GM19468 (cell line): Measurements from ENCODE around the gene SLC35A5.
A peak's percentile ranks its signal among the peaks of the same experiment; 100 is the strongest.

Experiments
- ATAC-seq: cut with Tn5 transposase; IDR thresholded peaks from one replicate; pipeline ENCODE4 v1.9.1; 2021; ENCODE audit warnings: mild to moderate bottlenecking, moderate library complexity, moderate number of reproducible peaks; ENCODE audit not compliant: unreplicated experiment; ENCODE audit errors: extremely low read depth

Gene SLC35A5

GRCh38 chr3:112569265-112569664, 7.4 kb downstream of the SLC35A5 start:
- ATAC-seq = no peak

DNA sequence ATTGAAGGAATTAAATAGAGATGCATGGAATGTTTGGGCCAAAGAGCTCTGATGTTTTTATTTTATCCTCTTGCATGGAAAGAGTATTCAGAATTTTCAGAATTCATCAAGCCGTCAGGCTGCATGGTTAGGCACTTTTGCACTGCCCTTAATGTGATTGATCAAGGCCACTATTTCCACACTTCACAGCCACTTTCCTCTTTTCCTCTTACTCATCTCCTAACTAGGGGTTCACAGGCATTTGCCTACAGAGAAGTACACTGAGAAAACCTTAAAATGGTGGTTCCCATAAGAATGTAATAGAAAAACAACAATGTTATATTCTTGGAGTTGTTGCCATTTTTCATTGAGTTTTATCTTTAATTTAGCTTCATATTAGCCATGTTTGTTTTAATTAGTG, 10.9 kb downstream of the SLC35A5 start:
- ATAC-seq = no peak

GRCh38 chr3:112579232-112579631, 17.4 kb downstream of the SLC35A5 start:
- ATAC-seq = no peak

GRCh38 chr3:112579697-112580096, 17.9 kb downstream of the SLC35A5 start:
- ATAC-seq = no peak

DNA sequence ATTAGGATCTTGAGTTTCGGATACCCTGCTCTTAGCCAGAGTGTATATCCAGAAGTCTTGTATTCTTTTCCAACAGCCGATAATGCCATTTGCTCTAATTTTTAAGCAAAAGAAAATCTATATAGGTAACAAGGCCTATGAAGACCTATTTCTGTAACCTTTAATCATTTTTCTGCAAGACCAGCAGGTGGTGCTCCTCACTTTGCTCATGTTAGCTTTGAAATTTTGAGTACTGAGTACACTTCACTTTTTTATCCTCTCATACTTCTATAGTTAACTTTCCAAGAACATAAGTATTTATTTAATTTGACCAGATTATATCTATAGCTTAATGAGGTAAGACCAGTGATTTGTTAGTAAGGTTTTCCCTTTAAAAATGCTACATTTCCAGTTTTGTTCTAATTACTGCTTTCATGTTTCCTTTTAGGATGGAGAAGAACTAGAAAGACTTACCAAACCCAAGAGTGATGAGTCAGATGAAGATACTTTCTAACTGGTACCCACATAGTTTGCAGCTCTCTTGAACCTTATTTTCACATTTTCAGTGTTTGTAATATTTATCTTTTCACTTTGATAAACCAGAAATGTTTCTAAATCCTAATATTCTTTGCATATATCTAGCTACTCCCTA, 20.5 kb downstream of the SLC35A5 start:
- no peak for ATAC-seq

DNA sequence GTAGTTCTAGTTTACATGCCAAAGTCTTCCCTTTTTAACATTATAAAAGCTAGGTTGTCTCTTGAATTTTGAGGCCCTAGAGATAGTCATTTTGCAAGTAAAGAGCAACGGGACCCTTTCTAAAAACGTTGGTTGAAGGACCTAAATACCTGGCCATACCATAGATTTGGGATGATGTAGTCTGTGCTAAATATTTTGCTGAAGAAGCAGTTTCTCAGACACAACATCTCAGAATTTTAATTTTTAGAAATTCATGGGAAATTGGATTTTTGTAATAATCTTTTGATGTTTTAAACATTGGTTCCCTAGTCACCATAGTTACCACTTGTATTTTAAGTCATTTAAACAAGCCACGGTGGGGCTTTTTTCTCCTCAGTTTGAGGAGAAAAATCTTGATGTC, 21.3 kb downstream of the SLC35A5 start:
- no peak for ATAC-seq

DNA sequence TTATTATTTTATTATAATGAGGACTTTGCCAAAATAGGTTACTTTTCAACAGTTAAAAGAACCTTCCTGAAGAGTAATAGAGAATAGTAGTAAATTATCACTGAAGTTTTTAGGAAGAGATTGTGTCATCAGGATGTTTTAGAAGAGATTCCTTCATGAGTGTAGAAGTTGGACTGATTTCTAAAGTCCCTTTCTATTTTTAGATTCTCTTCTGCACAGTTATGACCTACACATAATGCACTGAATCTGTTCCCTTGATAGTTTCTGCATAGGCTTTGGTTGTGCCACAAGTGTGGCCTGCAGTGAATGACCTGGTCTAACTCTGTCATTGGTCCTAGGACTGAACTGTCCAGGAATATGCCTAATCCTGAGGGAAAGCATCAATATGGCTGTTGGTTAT, 23.9 kb downstream of the SLC35A5 start:
- ATAC-seq = no peak

DNA sequence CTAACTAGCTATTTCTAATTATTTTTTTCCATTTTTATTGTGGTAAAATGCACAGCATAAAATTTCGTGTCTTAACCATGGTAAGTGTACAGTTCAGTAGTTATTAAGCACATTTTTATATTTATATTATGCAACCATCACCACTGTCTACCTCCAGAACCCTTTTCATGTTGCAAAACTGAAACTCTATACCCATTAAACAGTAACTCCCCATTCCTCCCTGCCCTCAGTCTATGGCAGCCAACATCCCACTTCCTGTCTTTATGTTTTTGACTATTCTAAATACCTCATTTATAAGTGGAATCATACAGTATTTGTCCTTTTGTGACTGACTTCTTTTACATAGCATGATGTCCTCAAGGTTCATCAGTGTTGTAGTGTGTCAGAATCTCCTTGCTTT, 25.5 kb downstream of the SLC35A5 start:
- no peak for ATAC-seq

DNA sequence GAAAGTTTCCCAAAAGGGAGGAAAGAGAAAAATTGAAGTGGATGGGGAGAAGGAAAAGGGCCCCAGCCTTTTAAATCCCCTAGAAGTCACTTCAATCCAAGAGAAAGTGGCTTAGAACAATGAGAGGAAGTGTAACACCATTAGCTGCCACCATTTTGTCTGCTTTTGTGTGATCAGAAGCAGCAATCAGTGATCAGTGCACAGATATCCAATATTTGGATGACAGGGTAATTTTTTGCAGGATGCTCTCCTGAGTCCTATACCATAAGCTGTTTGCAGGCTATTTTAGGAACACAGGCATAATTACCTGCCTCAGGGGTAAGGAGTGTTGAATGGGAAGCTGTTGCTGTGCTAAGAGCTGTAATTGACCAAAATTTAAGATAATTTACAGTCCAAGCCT, 31.4 kb downstream of the SLC35A5 start:
- ATAC-seq = no peak

GRCh38 chr3:112594856-112595255, 33.0 kb downstream of the SLC35A5 start:
- ATAC-seq = no peak

GRCh38 chr3:112597945-112598344, 36.1 kb downstream of the SLC35A5 start:
- no peak for ATAC-seq

- ATAC-seq = no peak
Observed at GRCh38 chr3:112598731-112599130, 36.9 kb downstream of the SLC35A5 start.

- peak; percentile 56 for ATAC-seq
Observed at GRCh38 chr3:112602217-112602838, 40.5 kb downstream of the SLC35A5 start.

- no peak for ATAC-seq
Observed at GRCh38 chr3:112604536-112604935, 42.7 kb downstream of the SLC35A5 start.

DNA sequence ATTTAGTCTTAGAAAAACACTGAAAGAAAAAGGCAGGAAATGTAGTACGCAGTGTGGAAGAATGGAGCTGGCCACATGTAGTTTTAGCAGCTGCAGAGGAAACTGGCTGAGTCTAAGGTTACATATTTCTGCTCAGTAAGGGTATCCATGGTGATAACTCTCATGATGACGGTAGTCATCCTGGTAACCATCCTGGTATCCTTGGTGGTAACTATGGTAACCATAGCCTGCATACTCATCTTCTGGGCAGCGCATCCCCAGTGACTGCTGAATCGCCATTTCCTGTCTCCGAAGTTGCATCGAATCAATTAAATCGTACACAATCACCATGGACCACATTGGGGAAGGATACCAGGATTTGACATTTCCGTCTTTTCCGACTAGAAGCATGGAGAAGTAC, 43.4 kb downstream of the SLC35A5 start:
- no peak for ATAC-seq

GRCh38 chr3:112606098-112606497, 44.3 kb downstream of the SLC35A5 start:
- ATAC-seq = no peak

GRCh38 chr3:112607863-112608262, 46.0 kb downstream of the SLC35A5 start:
- no peak for ATAC-seq

DNA sequence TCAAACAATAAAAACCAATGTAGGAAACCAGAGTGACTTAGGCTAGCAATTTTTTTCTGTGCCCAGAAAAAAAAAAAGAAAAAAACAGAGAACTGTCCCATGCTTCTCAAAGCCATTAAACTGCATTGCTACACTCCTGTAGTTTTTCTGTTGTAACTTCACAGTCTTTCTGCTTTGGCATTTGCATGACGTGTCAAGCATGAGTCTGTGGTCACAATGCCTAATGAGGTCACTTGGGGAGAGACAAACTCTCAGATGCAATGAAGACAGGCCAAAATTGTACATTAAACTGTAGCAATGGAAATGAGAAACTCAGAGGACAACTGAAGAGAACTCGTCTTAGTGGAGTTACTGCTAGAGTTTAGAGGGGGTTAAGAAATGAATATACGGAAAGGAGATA, 48.3 kb downstream of the SLC35A5 start:
- no peak for ATAC-seq

GRCh38 chr3:112611752-112612515, 50.1 kb downstream of the SLC35A5 start:
- ATAC-seq = no peak

DNA sequence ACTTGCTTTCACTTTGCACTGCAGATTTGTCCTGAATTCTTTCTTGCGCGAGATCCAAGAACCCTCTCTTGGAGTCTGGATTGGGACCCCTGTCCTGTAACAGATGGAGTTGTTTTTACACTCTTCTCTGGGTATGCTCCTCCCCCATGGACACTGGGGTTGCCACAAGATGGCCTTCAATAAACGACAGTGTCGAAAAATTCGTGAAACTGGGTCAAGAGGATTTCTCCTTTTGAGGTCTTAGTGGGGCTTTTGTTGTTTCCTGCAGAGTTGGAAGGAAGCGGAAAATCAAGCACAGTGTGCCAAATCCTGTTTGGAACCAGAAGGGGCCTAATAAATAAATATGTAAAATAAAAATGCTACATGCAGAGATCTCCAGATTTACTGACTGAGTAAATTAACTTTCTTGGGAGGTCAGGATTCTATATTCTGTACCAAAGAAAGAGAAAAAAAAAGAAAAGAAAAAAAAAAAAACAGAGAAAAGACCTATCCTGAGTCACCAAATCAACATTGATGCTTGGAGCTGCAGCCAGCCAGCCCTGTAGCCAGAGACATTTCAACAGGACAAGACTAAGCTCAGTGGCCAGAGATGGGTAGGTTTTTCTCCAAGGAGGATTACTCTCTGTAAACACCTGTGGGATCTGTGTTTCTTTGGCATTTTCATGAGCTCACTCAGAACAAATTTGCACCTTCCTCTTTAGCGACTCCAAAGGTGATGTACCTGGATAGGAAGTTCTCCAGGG, 54.3 kb downstream of the SLC35A5 start:
- no peak for ATAC-seq

DNA sequence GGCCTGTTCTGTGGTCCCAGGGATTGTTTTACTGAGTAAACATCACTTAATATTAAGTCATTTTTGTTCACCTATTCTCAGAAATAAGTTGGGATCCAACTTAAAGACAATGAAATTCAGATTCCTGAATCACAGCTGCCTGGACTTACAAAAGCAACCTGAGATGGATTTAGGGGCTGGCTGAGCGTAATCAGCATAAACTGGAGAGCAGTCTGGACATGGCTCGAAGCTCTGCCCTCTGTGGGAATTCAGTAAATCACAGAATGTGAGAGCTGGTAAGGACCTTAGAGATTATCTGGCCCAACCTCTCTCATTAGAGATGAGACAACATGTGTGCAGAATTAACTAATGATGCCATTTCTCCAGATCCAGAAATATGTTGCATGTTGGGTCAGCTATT, 55.4 kb downstream of the SLC35A5 start:
- no peak for ATAC-seq
